Coronary artery (tissue), 2 donors: Measurements from ENCODE around the gene STH.
"Not testable (repeated sequence)": the region's sequence is repeated elsewhere in the genome, so short reads cannot be mapped to it uniquely, and the experiment has no call there.

Experiments
- DNase-seq: peaks from one replicate; pipeline ENCODE4 v3.0.0-alpha.2; 2017; ENCODE audit warnings: low spot score
- H3K27ac ChIP-seq, 2 donors: fragments of 200-600 bp; sonication (generic); one replicate each; pipeline ENCODE4 v1.5.1; 2016 to 2019
- H3K4me3 ChIP-seq: fragments of 200-600 bp; sonication (generic); 2 replicates; pipeline ENCODE4 v1.5.1; 2016; ENCODE audit warnings: mild to moderate bottlenecking, moderate library complexity
- CTCF ChIP-seq: fragments of 200-600 bp; sonication (generic); IDR thresholded peaks from one replicate; pipeline ENCODE4 v1.5.1; 2019; ENCODE audit warnings: antibody characterized with exemption

The STH gene

GRCh38 chr17:46010597-46011186 lies 11.6 kb downstream of the STH start:
- H3K27ac ChIP-seq, result no peak overlapping the region
- no peak for TF ChIP-seq CTCF
- no peak overlapping the region for H3K4me3 ChIP-seq
- DNase-seq, result no peak

- no peak for DNase-seq
- Histone ChIP-seq H3K4me3 (no peak overlapping the region), H3K27ac (no peak overlapping the region)
- no peak for TF ChIP-seq CTCF
Observed at GRCh38 chr17:46011711-46012505, 12.9 kb downstream of the STH start.

GRCh38 chr17:46012506-46013079 lies 13.5 kb downstream of the STH start:
- H3K27ac ChIP-seq, result no peak overlapping the region
- no peak overlapping the region for H3K4me3 ChIP-seq
- DNase-seq, result no peak
- TF ChIP-seq CTCF, result no peak

- no peak for TF ChIP-seq CTCF
- DNase-seq, result no peak
- Histone ChIP-seq H3K27ac (no peak overlapping the region), H3K4me3 (no peak overlapping the region)
Observed at GRCh38 chr17:46013127-46013501, 14.1 kb downstream of the STH start.

GRCh38 chr17:46013502-46014165 lies 14.6 kb downstream of the STH start:
- H3K4me3 ChIP-seq, result no peak overlapping the region
- TF ChIP-seq CTCF, result no peak
- DNase-seq, result no peak
- H3K27ac ChIP-seq, result no peak overlapping the region

- not testable (repeated sequence) for H3K4me3 ChIP-seq, H3K27ac ChIP-seq
Observed at GRCh38 chr17:46019408-46019925, 20.4 kb downstream of the STH start.

GRCh38 chr17:46020023-46020761 lies 21.1 kb downstream of the STH start:
- peak overlapping the region in 1 of 2 donors; percentile 19 for H3K27ac ChIP-seq
- TF ChIP-seq CTCF, result no peak
- DNase-seq, result no peak
- H3K4me3 ChIP-seq, result no peak overlapping the region

More at GRCh38 chr17:46019408-46019925, 20.4 kb downstream of the STH start:
- DNase-seq, result not testable (repeated sequence)
